GM12878 (cell line): ENCODE data around the gene CTSA. TPM values are rescaled to one million over a fixed set of nuclear protein-coding genes. Genes with fewer than 3 reads are reported as not detected.

ENCODE experiments used
- BRCA1 ChIP-seq: IDR thresholded peaks from 2 replicates; pipeline ENCODE4 v1.6.1; 2011; ENCODE audit warnings: low read depth, low read length, improper control_type of control experiment
- CHD1 ChIP-seq: IDR thresholded peaks from 2 replicates; pipeline ENCODE4 v1.6.1; 2012; ENCODE audit warnings: low read depth, low read length, improper control_type of control experiment
- EZH2 ChIP-seq: IDR thresholded peaks from 2 replicates; pipeline ENCODE4 v1.6.1; 2012; ENCODE audit warnings: low read depth, mild to moderate bottlenecking, control low read depth, inconsistent platforms, low read length, borderline replicate concordance; ENCODE audit not compliant: control insufficient read depth
- GATAD2B ChIP-seq: fragments of 450-650 bp; conservative IDR thresholded peaks from 2 replicates; pipeline ENCODE4 v1.6.1; 2017; ENCODE audit warnings: low read depth, mild to moderate bottlenecking, moderate library complexity
- HCFC1 ChIP-seq: fragments of 150-350 bp; IDR thresholded peaks from 2 replicates; pipeline ENCODE4 v1.6.1; 2014; ENCODE audit warnings: low read length
- MTA2 ChIP-seq: fragments of 450-650 bp; IDR thresholded peaks from 2 replicates; pipeline ENCODE4 v1.6.1; 2016; ENCODE audit warnings: low read depth, mild to moderate bottlenecking, moderate library complexity
- MXI1 ChIP-seq: fragments of 150-350 bp; IDR thresholded peaks from 2 replicates; pipeline ENCODE4 v1.6.1; 2011; ENCODE audit warnings: low read depth, mild to moderate bottlenecking, inconsistent platforms, low read length, improper control_type of control experiment
- NFXL1 ChIP-seq: fragments of 450-650 bp; IDR thresholded peaks from 2 replicates; pipeline ENCODE4 v1.6.1; 2017; ENCODE audit warnings: antibody characterized with exemption, mild to moderate bottlenecking, borderline replicate concordance
- NFYA ChIP-seq: IDR thresholded peaks from 2 replicates; pipeline ENCODE4 v1.6.1; 2011; ENCODE audit warnings: low read depth, mild to moderate bottlenecking, low read length, improper control_type of control experiment, borderline replicate concordance
- NR2C2 ChIP-seq: IDR thresholded peaks from 2 replicates; pipeline ENCODE4 v1.6.1; 2011; ENCODE audit warnings: borderline replicate concordance, low read depth; ENCODE audit not compliant: control insufficient read depth, insufficient read length
- NRF1 ChIP-seq: conservative IDR thresholded peaks from 2 replicates; pipeline ENCODE4 v1.6.1; 2011; ENCODE audit warnings: mild to moderate bottlenecking, low read depth, low read length, improper control_type of control experiment
- RB1 ChIP-seq: fragments of 450-650 bp; formaldehyde crosslinking; IDR thresholded peaks from 2 replicates; pipeline ENCODE4 v1.6.1; 2017; ENCODE audit warnings: mild to moderate bottlenecking, borderline replicate concordance
- RBBP5 ChIP-seq: fragments of 200-600 bp; sonication (generic); conservative IDR thresholded peaks from 2 replicates; pipeline ENCODE4 v1.6.1; 2016
- SIX5 ChIP-seq: IDR thresholded peaks from 2 replicates; pipeline ENCODE4 v1.6.1; 2011; ENCODE audit warnings: mild to moderate bottlenecking, low read depth, low read length, moderate library complexity; ENCODE audit not compliant: severe bottlenecking
- SMAD5 ChIP-seq: IDR thresholded peaks from 2 replicates; pipeline ENCODE4 v1.6.1; 2016; ENCODE audit warnings: antibody characterized with exemption, low read depth
- SPI1 ChIP-seq: IDR thresholded peaks from 2 replicates; pipeline ENCODE4 v1.6.1; 2011; ENCODE audit warnings: low read depth, mild to moderate bottlenecking, low read length, moderate library complexity, borderline replicate concordance; ENCODE audit not compliant: insufficient read depth
- STAT1 ChIP-seq: fragments of 450-650 bp; conservative IDR thresholded peaks from 2 replicates; pipeline ENCODE4 v1.6.1; 2014; ENCODE audit warnings: antibody characterized with exemption, mild to moderate bottlenecking
- TARDBP ChIP-seq: IDR thresholded peaks from 2 replicates; pipeline ENCODE4 v1.6.1; 2016; ENCODE audit warnings: borderline replicate concordance
- TBL1XR1 ChIP-seq: IDR thresholded peaks from 2 replicates; pipeline ENCODE4 v1.6.1; 2012; ENCODE audit warnings: low read depth, low read length, improper control_type of control experiment
- ZNF384 ChIP-seq: IDR thresholded peaks from 2 replicates; pipeline ENCODE4 v1.6.1; 2012; ENCODE audit warnings: low read depth, mild to moderate bottlenecking, low read length, improper control_type of control experiment, borderline replicate concordance
- ZNF622 ChIP-seq: fragments of 450-650 bp; IDR thresholded peaks from 2 replicates; pipeline ENCODE4 v1.6.1; 2017; ENCODE audit warnings: mild to moderate bottlenecking, inconsistent platforms
- polyA plus RNA-seq, 11 experiments: library from polyadenylated mRNA; depleted of rRNA in 4 of 11; unstranded in 6 of 11; stranded (reverse) in 5 of 11; fragments of >200 nt; fragmentation: Nextera tagmentation in 4 of 11; fragmentation: Illumina TruSeq in 1 of 11; extraction: Ambion mirVana in 4 of 11; extraction: Trizol in 1 of 11; gene quantifications; 1 replicate in 1 of 11; 2 replicates in 10 of 11; pipeline versions ENCODE4 v1.2.1 to v1.2.3, GENCODE V29; 2011 to 2016; ENCODE audit warnings: inconsistent platforms in 2 of 11, missing spikeins in 2 of 11, low read depth in 1 of 11
- total RNA-seq, 4 experiments: library from RNA; depleted of rRNA in 3 of 4; stranded (reverse); fragments of >200 nt in 3 of 4; fragmentation: Illumina TruSeq in 1 of 4; extraction: Trizol in 1 of 4; gene quantifications; 2 replicates each; pipeline versions ENCODE4 v1.2.1 to v1.2.3, GENCODE V29; 2013 to 2021
- TF ChIP-seq, protein P1 (sequence below): IDR thresholded peaks from 2 replicates; pipeline ENCODE4 v1.6.1; 2012; ENCODE audit warnings: improper control_type of control experiment, low read depth, low read length; ENCODE audit not compliant: insufficient replicate concordance
- TF ChIP-seq, protein P2 (sequence below): IDR thresholded peaks from 2 replicates; pipeline ENCODE4 v1.6.1; 2012; ENCODE audit warnings: mild to moderate bottlenecking, low read depth, low read length

The CTSA gene
- total and polyA plus RNA-seq, 10 of the 15 experiments (the other 5 are each of a cell fraction or from before 2014, with no cell fraction given): 7.1 to 67.0 (median 36.2) TPM

DNA sequence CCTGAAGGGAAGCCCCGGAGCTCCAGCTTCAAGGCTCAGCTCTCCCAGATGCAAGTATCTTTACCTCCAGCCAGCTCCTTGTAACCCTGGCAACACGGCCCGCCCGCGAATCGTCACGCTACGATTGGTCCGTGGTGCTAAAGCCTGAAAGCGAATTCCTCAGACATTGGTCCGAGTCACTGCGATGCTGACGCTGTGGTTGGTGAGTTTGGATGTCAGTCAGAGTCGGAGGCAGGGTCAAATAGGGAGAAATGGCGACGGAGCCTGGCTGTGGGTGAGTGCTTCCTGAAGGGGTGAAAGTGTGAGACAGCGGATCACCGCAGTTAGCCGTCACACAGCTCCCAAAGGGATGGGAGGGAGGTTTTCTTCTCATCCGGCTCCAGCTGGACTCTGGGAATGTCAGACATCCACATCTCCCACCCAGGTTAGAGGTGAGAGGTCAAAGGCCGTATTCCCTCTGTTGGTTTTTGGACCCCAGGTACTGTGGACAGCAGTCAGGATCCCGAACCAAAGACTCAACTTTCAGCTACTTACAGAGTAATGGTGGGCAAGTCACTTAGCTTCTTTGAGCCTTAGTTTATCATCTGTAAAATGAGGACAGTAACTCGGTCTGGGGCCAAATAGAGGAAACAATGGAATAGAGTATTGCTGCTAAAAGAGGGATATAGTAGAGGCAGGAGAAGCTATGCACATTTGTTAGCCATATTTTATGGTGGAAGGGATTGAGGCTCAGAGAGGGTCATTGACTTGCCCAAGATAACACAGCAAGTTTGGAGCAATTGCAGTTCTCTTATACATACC, 9.9 kb upstream of the CTSA start, which contains the start of gene ZSWIM1 (continued):
- TF ChIP-seq, protein P1, sequence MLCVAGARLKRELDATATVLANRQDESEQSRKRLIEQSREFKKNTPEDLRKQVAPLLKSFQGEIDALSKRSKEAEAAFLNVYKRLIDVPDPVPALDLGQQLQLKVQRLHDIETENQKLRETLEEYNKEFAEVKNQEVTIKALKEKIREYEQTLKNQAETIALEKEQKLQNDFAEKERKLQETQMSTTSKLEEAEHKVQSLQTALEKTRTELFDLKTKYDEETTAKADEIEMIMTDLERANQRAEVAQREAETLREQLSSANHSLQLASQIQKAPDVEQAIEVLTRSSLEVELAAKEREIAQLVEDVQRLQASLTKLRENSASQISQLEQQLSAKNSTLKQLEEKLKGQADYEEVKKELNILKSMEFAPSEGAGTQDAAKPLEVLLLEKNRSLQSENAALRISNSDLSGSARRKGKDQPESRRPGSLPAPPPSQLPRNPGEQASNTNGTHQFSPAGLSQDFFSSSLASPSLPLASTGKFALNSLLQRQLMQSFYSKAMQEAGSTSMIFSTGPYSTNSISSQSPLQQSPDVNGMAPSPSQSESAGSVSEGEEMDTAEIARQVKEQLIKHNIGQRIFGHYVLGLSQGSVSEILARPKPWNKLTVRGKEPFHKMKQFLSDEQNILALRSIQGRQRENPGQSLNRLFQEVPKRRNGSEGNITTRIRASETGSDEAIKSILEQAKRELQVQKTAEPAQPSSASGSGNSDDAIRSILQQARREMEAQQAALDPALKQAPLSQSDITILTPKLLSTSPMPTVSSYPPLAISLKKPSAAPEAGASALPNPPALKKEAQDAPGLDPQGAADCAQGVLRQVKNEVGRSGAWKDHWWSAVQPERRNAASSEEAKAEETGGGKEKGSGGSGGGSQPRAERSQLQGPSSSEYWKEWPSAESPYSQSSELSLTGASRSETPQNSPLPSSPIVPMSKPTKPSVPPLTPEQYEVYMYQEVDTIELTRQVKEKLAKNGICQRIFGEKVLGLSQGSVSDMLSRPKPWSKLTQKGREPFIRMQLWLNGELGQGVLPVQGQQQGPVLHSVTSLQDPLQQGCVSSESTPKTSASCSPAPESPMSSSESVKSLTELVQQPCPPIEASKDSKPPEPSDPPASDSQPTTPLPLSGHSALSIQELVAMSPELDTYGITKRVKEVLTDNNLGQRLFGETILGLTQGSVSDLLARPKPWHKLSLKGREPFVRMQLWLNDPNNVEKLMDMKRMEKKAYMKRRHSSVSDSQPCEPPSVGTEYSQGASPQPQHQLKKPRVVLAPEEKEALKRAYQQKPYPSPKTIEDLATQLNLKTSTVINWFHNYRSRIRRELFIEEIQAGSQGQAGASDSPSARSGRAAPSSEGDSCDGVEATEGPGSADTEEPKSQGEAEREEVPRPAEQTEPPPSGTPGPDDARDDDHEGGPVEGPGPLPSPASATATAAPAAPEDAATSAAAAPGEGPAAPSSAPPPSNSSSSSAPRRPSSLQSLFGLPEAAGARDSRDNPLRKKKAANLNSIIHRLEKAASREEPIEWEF: no peak
- TF ChIP-seq HCFC1: no peak; the same call in 1 of the 2 replicates
- TF ChIP-seq NR2C2: no peak
- TF ChIP-seq SMAD5: peak; percentile 89
- no peak for TF ChIP-seq ZNF384
- TF ChIP-seq MXI1: peak; percentile 94
- peak; percentile 86 for TF ChIP-seq MTA2
- no peak for TF ChIP-seq NRF1
- no peak for TF ChIP-seq NFXL1
- no peak for TF ChIP-seq RBBP5
- peak; percentile 82 for TF ChIP-seq GATAD2B
- TF ChIP-seq EZH2: no peak
- TF ChIP-seq ZNF622: no peak
- TF ChIP-seq RB1: peak; percentile 39; the same call in 1 of the 2 replicates
- TF ChIP-seq SPI1: no peak
- peak; percentile 84 for TF ChIP-seq NFYA
- TF ChIP-seq CHD1: no peak
- no peak for TF ChIP-seq BRCA1
- TF ChIP-seq SIX5: no peak
- TF ChIP-seq TARDBP: no peak
- TF ChIP-seq STAT1: no peak
- 0 out of 2 replicates have a peak, but pooled peaks have one; percentile 29 for TF ChIP-seq TBL1XR1
- TF ChIP-seq, protein P2, sequence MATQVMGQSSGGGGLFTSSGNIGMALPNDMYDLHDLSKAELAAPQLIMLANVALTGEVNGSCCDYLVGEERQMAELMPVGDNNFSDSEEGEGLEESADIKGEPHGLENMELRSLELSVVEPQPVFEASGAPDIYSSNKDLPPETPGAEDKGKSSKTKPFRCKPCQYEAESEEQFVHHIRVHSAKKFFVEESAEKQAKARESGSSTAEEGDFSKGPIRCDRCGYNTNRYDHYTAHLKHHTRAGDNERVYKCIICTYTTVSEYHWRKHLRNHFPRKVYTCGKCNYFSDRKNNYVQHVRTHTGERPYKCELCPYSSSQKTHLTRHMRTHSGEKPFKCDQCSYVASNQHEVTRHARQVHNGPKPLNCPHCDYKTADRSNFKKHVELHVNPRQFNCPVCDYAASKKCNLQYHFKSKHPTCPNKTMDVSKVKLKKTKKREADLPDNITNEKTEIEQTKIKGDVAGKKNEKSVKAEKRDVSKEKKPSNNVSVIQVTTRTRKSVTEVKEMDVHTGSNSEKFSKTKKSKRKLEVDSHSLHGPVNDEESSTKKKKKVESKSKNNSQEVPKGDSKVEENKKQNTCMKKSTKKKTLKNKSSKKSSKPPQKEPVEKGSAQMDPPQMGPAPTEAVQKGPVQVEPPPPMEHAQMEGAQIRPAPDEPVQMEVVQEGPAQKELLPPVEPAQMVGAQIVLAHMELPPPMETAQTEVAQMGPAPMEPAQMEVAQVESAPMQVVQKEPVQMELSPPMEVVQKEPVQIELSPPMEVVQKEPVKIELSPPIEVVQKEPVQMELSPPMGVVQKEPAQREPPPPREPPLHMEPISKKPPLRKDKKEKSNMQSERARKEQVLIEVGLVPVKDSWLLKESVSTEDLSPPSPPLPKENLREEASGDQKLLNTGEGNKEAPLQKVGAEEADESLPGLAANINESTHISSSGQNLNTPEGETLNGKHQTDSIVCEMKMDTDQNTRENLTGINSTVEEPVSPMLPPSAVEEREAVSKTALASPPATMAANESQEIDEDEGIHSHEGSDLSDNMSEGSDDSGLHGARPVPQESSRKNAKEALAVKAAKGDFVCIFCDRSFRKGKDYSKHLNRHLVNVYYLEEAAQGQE: 0 out of 2 replicates have a peak, but pooled peaks have one; percentile 14
